GM12872 (cell line): ENCODE results near the gene ACOT4.

Source experiments
- CTCF ChIP-seq: IDR thresholded peaks from 3 replicates; pipeline ENCODE4 v1.5.1; 2011; ENCODE audit warnings: low read depth, mild to moderate bottlenecking, low read length, moderate library complexity; ENCODE audit not compliant: insufficient read depth

ACOT4 gene

GRCh38 chr14:73591690-73592449 lies at the start of gene ACOT4:
Gene ACOT4, plus strand, starts transcription at chr14:73591873. Its CDS starts 87 bp downstream, at chr14:73591960.
- TF ChIP-seq CTCF, result no peak

- no peak for TF ChIP-seq CTCF
These were observed 37.8 kb upstream of the ACOT4 start for GRCh38 chr14:73553845-73554244.

GRCh38 chr14:73567358-73567757 lies 24.3 kb upstream of the ACOT4 start:
- TF ChIP-seq CTCF, result no peak

GRCh38 chr14:73567951-73568885 lies 23.5 kb upstream of the ACOT4 start:
- no peak for TF ChIP-seq CTCF

GRCh38 chr14:73569185-73569958 lies 22.3 kb upstream of the ACOT4 start, which contains the start of gene ACOT2:
Gene ACOT2, plus strand, starts transcription at chr14:73569213. Its CDS starts 28 bp downstream, at chr14:73569241.
- TF ChIP-seq CTCF, result peak; percentile 28; the same call in 1 of the 3 replicates

- peak; percentile 61 for TF ChIP-seq CTCF
These were observed 20.8 kb upstream of the ACOT4 start for GRCh38 chr14:73570913-73571312.
